Measurements from ENCODE around the gene NFATC2. TPM values are rescaled to one million over a fixed set of nuclear protein-coding genes. Genes with fewer than 3 reads are reported as not detected.

NFATC2 gene
- total RNA-seq, 4 donors from 2014 or later: 5.3 to 22.5 (median 11.5) TPM

DNA sequence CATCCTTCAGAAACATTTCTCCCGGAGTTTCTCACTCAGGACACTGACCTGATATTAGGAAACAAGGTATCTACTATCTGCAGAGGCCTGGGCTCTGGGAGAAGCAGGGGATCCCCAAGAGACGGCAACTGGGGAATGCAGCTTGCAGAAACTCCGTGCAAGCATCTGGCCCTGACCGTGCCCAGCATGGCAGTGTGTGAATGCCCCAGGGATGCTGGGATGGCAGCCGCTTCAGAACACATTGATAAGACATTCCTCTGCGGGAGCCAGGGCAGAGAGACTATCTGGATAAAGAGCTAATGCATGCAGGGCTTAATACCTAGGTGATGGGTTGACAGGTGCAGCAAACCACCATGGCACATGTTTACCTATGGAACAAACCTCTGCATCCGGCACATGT, 55.4 kb downstream of the NFATC2 start:
- in situ Hi-C loops (cut with MboI; ENCODE audit: low pct_ligation_motif_present in 1 of 4, low pct_unique_long_range_greater_than_20kb in 1 of 4, low sequenced_read_pairs in 3 of 4): no loop called here
- H3K27me3 ChIP-seq: no peaks in the 10 kb centered on the region
- TF ChIP-seq POLR2AphosphoS5 (IDR thresholded peaks at IDR 0.05) (no peak), EP300 (IDR thresholded peaks at IDR 0.05; ENCODE audit: low read depth) (no peak), POLR2A (IDR thresholded peaks at IDR 0.05) (no peak)
- TF ChIP-seq, protein P1, sequence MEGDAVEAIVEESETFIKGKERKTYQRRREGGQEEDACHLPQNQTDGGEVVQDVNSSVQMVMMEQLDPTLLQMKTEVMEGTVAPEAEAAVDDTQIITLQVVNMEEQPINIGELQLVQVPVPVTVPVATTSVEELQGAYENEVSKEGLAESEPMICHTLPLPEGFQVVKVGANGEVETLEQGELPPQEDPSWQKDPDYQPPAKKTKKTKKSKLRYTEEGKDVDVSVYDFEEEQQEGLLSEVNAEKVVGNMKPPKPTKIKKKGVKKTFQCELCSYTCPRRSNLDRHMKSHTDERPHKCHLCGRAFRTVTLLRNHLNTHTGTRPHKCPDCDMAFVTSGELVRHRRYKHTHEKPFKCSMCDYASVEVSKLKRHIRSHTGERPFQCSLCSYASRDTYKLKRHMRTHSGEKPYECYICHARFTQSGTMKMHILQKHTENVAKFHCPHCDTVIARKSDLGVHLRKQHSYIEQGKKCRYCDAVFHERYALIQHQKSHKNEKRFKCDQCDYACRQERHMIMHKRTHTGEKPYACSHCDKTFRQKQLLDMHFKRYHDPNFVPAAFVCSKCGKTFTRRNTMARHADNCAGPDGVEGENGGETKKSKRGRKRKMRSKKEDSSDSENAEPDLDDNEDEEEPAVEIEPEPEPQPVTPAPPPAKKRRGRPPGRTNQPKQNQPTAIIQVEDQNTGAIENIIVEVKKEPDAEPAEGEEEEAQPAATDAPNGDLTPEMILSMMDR (IDR thresholded peaks at IDR 0.05): no peak
- no peaks in the 10 kb centered on the region for H3K36me3 ChIP-seq
- H3K4me1 ChIP-seq: peaks cover 0 to 3% (median 1%) of the 10 kb centered on the region in 4 donors
- H3K4me3 ChIP-seq: no peak overlapping the region
- H3K9me3 ChIP-seq: no peaks in the 10 kb centered on the region
- no peak for DNase-seq
- intact Hi-C loops (cut with DNase I; ENCODE audit: low total_unique reads): no loop called here
- WGBS, 2 donors (ENCODE audit: low coverage in 1 of 2): 80 to 96% methylated on average over 1 to 7 of the region's 7 CpGs
- peak overlapping the region in 1 of 4 donors; percentile 35 for H3K27ac ChIP-seq

DNA sequence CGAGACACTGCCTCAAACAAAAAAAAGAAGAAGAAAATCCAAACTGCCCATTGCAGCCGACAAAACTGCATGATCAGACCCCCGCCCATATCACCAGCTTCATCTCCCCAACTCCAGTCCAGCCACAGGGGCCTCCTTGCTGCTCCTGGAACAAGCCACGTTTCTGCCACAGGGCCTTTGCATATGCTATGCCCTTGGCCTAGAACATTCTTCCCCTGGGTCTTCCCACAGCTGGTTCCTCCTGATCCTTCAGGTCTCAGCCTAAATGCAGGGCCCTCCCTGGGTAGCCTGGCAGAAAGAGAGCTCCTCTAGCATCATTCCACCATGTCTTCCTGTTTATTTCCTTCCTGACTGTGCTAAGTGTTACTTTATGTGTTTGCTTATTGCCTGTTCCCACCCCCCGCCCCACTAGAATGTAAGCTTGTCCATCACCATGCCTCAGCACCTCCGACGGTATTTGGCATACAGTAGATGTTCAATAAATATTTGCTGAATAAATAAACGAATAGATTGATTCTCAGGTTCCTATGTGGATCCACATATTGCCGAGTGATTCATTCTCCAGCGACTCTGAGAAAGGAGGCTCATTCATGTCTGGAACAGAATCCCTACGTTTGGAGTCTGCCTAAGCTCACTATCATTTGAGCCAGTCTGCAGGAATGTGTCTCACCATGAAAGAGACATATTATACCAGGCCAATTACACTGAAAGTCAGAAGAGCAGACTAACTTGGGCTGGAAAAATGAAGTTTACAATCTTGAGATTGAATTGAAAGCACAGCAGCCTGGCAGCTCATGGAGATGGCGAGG, 56.1 kb downstream of the NFATC2 start:
- DNase-seq: no peak
- TF ChIP-seq POLR2AphosphoS5 (IDR thresholded peaks at IDR 0.05) (no peak), EP300 (IDR thresholded peaks at IDR 0.05; ENCODE audit: low read depth) (no peak), POLR2A (IDR thresholded peaks at IDR 0.05) (no peak)
- TF ChIP-seq, protein P1 (IDR thresholded peaks at IDR 0.05): no peak
- WGBS, 2 donors (ENCODE audit: low coverage in 1 of 2): 87% methylated on average over 12 of the region's 12 CpGs; no CpG with 5 or more reads in 1 of the 2 donors
- Histone ChIP-seq H3K4me3 (no peak overlapping the region), H3K4me1 (peaks cover 0 to 3% (median 0%) of the 10 kb centered on the region in 4 donors), H3K27ac (no peak overlapping the region), H3K36me3 (no peaks in the 10 kb centered on the region), H3K27me3 (no peaks in the 10 kb centered on the region), H3K9me3 (no peaks in the 10 kb centered on the region)
- in situ Hi-C loops (cut with MboI; ENCODE audit: low pct_ligation_motif_present in 1 of 4, low pct_unique_long_range_greater_than_20kb in 1 of 4, low sequenced_read_pairs in 3 of 4): no loop called here
- intact Hi-C loops (cut with DNase I; ENCODE audit: low total_unique reads): no loop called here

DNA sequence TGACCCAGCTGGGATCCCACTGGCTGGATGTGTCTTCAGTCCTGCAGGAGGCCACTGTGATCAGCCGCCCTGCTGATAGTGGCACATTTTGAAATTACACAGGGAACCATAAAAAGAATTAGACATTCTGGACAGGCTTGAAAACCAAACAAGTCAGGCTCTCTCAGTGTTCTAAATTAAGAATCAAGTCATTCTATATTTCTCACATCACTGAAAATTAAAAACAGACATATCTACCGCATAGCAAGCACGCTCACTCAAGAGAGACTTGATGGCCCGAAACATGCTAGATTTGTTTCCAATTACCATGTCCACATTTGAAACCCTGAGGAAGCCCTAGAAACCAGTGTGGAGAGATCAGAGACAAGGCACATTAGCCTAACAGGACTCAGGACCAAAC, 57.7 kb downstream of the NFATC2 start:
- no peak for DNase-seq
- Histone ChIP-seq H3K4me3 (no peak overlapping the region), H3K4me1 (peaks cover 0 to 3% (median 0%) of the 10 kb centered on the region in 4 donors), H3K27me3 (no peaks in the 10 kb centered on the region), H3K27ac (no peak overlapping the region), H3K9me3 (no peaks in the 10 kb centered on the region), H3K36me3 (no peaks in the 10 kb centered on the region)
- in situ Hi-C loops (cut with MboI; ENCODE audit: low pct_ligation_motif_present in 1 of 4, low pct_unique_long_range_greater_than_20kb in 1 of 4, low sequenced_read_pairs in 3 of 4) (no loop called here), intact Hi-C loops (cut with DNase I; ENCODE audit: low total_unique reads) (no loop called here)
- WGBS, 2 donors (ENCODE audit: low coverage in 1 of 2): 94 to 100% methylated on average over 4 of the region's 4 CpGs
- no peak for TF ChIP-seq EP300 (IDR thresholded peaks at IDR 0.05; ENCODE audit: low read depth)

DNA sequence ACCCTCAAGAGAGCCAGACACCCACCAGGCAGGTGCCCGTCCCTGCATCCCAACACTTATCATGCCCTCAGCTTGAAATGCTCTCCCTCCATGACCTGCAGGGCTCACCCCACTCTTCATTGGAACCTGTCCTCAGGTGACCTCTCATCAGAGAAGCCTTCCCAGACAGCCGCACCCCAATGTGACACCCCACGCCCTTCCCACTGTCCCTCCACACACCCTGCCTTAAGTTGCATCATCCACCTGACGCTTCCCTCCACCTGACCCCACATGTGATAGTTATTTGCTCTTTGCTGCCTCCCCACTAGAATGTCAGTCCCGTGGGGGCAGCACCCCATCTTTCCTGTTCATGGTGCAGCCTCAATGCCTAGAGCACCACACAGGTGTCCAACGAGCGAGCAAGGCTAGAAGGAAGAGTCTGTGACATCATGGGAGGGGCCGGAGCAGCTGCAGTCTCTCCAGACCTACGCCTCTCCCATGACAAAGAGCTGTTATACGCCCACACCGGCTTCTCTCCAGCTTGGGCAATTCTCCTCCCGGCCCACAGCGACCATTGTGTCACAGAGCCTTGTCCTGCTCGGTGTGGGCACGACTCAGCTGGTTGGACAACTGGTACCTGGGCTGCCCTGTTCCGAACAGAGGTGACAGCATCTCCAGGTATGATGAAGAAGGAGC, 58.2 kb downstream of the NFATC2 start:
- peaks cover 0 to 3% (median 0%) of the 10 kb centered on the region in 4 donors for H3K4me1 ChIP-seq
- TF ChIP-seq POLR2AphosphoS5 (IDR thresholded peaks at IDR 0.05): no peak
- no peaks in the 10 kb centered on the region for H3K9me3 ChIP-seq
- no peaks in the 10 kb centered on the region for H3K27me3 ChIP-seq
- no peak overlapping the region for H3K4me3 ChIP-seq
- H3K36me3 ChIP-seq: no peaks in the 10 kb centered on the region
- DNase-seq: no peak
- intact Hi-C loops (cut with DNase I; ENCODE audit: low total_unique reads) (no loop called here), in situ Hi-C loops (cut with MboI; ENCODE audit: low pct_ligation_motif_present in 1 of 4, low pct_unique_long_range_greater_than_20kb in 1 of 4, low sequenced_read_pairs in 3 of 4) (no loop called here)
- WGBS, 2 donors (ENCODE audit: low coverage in 1 of 2): 91% methylated on average over 16 of the region's 16 CpGs; no CpG with 5 or more reads in 1 of the 2 donors
- no peak overlapping the region for H3K27ac ChIP-seq

DNA sequence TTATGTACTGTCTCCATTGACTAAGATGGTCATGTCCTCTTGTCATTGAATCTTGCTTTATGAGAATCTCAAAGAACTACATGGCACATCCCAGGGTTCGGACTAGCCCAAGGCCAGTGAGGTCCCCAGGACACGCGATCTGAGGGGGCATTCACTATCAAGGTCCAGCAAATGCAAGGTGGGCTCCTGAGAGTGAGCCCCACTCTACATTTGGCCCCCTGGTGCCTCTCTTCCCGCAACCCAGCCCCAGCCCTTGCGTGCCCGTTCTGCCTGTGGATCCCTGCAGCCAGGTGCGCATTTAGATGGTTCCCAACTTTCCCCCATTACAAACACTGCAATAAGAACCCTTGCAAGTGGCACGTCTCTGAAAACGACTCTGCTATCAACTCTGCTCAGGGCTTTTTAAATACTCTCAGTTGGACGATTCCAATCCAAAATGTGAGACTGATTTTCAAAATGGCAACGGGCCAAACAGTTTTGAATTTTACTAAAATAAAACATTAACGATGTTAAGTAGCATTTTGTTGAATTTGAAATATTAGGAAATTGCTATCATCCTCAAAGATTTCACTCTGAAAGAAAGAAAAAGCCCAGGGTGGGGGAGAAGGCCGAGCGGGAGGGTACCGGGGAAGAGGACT, 59.6 kb downstream of the NFATC2 start:
- no peak for DNase-seq
- TF ChIP-seq POLR2AphosphoS5 (IDR thresholded peaks at IDR 0.05) (no peak), POLR2A (IDR thresholded peaks at IDR 0.05) (no peak), EP300 (IDR thresholded peaks at IDR 0.05; ENCODE audit: low read depth) (no peak)
- TF ChIP-seq, protein P1 (IDR thresholded peaks at IDR 0.05): no peak
- intact Hi-C loops (cut with DNase I; ENCODE audit: low total_unique reads) (no loop called here), in situ Hi-C loops (cut with MboI; ENCODE audit: low pct_ligation_motif_present in 1 of 4, low pct_unique_long_range_greater_than_20kb in 1 of 4, low sequenced_read_pairs in 3 of 4) (no loop called here)
- Histone ChIP-seq H3K27ac (no peak overlapping the region), H3K9me3 (no peaks in the 10 kb centered on the region), H3K4me1 (peaks cover 0 to 1% (median 0%) of the 10 kb centered on the region in 4 donors), H3K4me3 (no peak overlapping the region), H3K27me3 (no peaks in the 10 kb centered on the region), H3K36me3 (no peaks in the 10 kb centered on the region)
- WGBS, 2 donors (ENCODE audit: low coverage in 1 of 2): 95 to 96% methylated on average over 12 to 15 of the region's 15 CpGs
